Stomach (tissue), 4 donors: ENCODE measurements around the gene ITPR1.

ENCODE experiments used
- EP300 ChIP-seq: sonication (generic); formaldehyde crosslinking; IDR thresholded peaks from one replicate; pipeline ENCODE4 v1.6.1; 2017; ENCODE audit warnings: antibody characterized with exemption
- POLR2A ChIP-seq, 4 donors: fragments of 450-650 bp; IDR thresholded peaks; one replicate each; pipeline ENCODE4 v1.6.1; 2016; ENCODE audit warnings: antibody characterized with exemption in 4 of 4, control low read depth in 2 of 4, mild to moderate bottlenecking in 1 of 4, moderate library complexity in 1 of 4
- TF ChIP-seq, protein P1 (sequence below), 7 experiments: fragments of 450-650 bp in 4 of 7; fragments of 200-600 bp in 3 of 7; sonication (generic) in 3 of 7; IDR thresholded peaks; one replicate each; pipeline ENCODE4 v1.5.1; 2016 to 2019; ENCODE audit warnings: antibody characterized with exemption in 7 of 7, control low read depth in 2 of 7, mild to moderate bottlenecking in 1 of 7

DNA sequence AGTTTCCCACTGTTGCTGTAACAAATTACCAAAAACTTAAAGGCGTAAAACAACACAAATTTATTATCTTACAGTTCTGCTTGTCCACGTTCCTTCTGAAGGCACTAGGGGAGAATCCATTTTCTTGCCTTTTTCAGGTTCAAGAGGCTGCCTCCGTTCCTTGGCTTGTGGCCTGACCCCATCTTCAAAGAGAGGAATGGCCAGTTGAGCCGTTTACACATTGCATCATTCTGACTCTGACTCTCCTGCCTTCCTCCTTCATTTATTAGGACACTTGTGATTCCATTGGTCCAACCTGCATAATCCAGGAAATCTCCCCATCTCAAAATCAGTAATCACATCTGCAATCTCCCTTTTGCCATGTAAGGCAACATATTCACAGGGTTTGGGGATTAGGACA lies 363.4 kb downstream of the ITPR1 start:
- no peak for TF ChIP-seq POLR2A (IDR thresholded peaks at IDR 0.05)
- TF ChIP-seq, protein P1, sequence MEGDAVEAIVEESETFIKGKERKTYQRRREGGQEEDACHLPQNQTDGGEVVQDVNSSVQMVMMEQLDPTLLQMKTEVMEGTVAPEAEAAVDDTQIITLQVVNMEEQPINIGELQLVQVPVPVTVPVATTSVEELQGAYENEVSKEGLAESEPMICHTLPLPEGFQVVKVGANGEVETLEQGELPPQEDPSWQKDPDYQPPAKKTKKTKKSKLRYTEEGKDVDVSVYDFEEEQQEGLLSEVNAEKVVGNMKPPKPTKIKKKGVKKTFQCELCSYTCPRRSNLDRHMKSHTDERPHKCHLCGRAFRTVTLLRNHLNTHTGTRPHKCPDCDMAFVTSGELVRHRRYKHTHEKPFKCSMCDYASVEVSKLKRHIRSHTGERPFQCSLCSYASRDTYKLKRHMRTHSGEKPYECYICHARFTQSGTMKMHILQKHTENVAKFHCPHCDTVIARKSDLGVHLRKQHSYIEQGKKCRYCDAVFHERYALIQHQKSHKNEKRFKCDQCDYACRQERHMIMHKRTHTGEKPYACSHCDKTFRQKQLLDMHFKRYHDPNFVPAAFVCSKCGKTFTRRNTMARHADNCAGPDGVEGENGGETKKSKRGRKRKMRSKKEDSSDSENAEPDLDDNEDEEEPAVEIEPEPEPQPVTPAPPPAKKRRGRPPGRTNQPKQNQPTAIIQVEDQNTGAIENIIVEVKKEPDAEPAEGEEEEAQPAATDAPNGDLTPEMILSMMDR (IDR thresholded peaks at IDR 0.05): no peak
- TF ChIP-seq EP300: no peak
